OCI-LY7 (cell line): ENCODE measurements around the gene AS3MT.
"Not testable (repeated sequence)": the region's sequence is repeated elsewhere in the genome, so short reads cannot be mapped to it uniquely, and the experiment has no call there.

Source experiments
- CTCF ChIP-seq: fragments of 200-600 bp; sonication (generic); conservative IDR thresholded peaks from 2 replicates; pipeline ENCODE4 v1.5.1; 2014; ENCODE audit warnings: mild to moderate bottlenecking, antibody characterized with exemption, low read length, moderate library complexity, mixed read lengths
- EZH2phosphoT487 ChIP-seq: fragments of 200-600 bp; sonication (generic); IDR thresholded peaks from 2 replicates; pipeline ENCODE4 v1.6.1; 2018; ENCODE audit warnings: low read depth, borderline replicate concordance, mild to moderate bottlenecking, mixed run types, antibody characterized with exemption, low read length, moderate library complexity, mixed read lengths

GRCh38 chr10:102855731-102856436 is 13.4 kb upstream of the AS3MT start:
- TF ChIP-seq CTCF, EZH2phosphoT487: not testable (repeated sequence)
